ENCODE data around the gene ATRAID.

DNA sequence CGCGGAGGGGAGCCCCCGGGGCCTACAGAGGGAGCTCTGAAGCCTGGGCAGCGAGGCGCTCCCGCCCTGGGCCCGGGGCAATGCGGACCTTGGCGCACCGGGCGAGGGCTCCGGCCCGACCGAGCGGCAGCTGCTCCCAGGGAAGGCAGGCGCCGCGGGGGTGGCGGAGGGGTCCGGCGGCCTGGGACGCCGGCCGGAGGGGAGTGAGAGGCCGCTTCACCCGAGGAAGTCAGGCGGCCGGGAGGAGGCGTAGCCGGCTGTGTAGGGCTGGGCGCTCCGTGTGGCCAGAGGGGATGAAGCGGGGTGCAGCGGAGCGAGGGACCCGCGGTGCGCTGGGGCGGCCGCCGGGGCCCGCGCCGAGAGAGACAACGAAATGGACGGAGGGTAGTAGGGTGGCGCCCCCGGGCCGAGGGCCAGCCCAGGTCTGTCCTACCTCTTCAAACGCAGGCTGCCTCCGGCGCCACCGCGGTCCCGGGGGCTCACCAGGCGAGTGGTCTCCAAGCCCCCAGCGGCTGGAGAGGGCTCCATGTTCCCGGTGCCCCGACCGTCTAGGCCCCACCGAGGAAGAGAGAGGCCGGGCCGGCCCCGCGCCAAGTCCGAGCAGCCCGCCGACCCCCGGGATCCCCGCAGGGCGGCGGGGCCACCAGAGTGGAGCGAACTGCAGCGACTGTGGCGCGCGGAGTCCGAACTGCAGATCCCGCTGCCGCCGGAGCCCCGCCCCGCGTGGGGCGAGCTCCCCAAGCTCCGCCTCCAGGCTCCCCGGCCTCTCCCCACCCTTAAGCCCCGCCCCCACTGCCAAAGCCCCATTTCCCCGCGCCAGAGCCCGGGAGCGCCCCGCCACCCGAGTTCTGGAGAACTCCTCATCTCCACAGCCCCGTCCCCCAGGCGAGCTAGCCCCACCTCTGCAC, 50.8 kb downstream of the ATRAID start, which contains the start of gene SLC30A3:
- TF ChIP-seq SUZ12 (IDR thresholded peaks at IDR 0.05) (no peak), SP1 (IDR thresholded peaks at IDR 0.05) (no peak), CTBP1 (IDR thresholded peaks at IDR 0.05; ENCODE audit: borderline replicate concordance) (no peak), FOXK2 (IDR thresholded peaks at IDR 0.05) (no peak), ARNT (IDR thresholded peaks at IDR 0.05) (no peak), L3MBTL2 (conservative IDR thresholded peaks at IDR 0.05) (no peak), BHLHE40 (IDR thresholded peaks at IDR 0.05; ENCODE audit: borderline replicate concordance) (no peak), TARDBP (IDR thresholded peaks at IDR 0.05) (no peak), FOXM1 (IDR thresholded peaks at IDR 0.05; ENCODE audit: borderline replicate concordance) (no peak), ELF4 (IDR thresholded peaks at IDR 0.05) (no peak), ZNF384 (IDR thresholded peaks at IDR 0.05) (no peak), HDGF (IDR thresholded peaks at IDR 0.05; ENCODE audit: borderline replicate concordance) (no peak)

Data from HEK293T (cell line).